PFSK-1 (cell line): Measurements from ENCODE around the gene INPP5D.

ENCODE experiments used
- FOXP2 ChIP-seq: optimal IDR thresholded peaks from 2 replicates; pipeline ENCODE3; 2011; ENCODE audit warnings: borderline replicate concordance, control low read depth, inconsistent platforms; ENCODE audit not compliant: insufficient read depth; ENCODE audit errors: extremely low read length, extremely low read depth
- POLR2AphosphoS5 ChIP-seq: IDR thresholded peaks from 2 replicates; pipeline ENCODE4 v1.6.1; 2012; ENCODE audit warnings: low read depth, mild to moderate bottlenecking, control low read depth, low read length, moderate library complexity
- REST ChIP-seq, 2 experiments: IDR thresholded peaks; 2 replicates each; pipeline versions ENCODE4 v1.6.1 to v1.8.0; 2011 to 2012; ENCODE audit warnings: low read depth in 2 of 2, low read length in 2 of 2, control low read depth in 1 of 2, inconsistent platforms in 1 of 2, mild to moderate bottlenecking in 1 of 2, moderate library complexity in 1 of 2; ENCODE audit not compliant: insufficient read depth in 1 of 2
- SIN3A ChIP-seq: IDR thresholded peaks from 2 replicates; pipeline ENCODE4 v1.6.1; 2012; ENCODE audit warnings: mild to moderate bottlenecking, low read length, moderate library complexity, borderline replicate concordance; ENCODE audit not compliant: insufficient read depth
- TAF1 ChIP-seq: IDR thresholded peaks from 2 replicates; pipeline ENCODE4 v1.6.1; 2012; ENCODE audit warnings: low read length, control low read depth, borderline replicate concordance; ENCODE audit not compliant: insufficient read depth

INPP5D gene

GRCh38 chr2:233228376-233228775 lies 168.2 kb downstream of the INPP5D start:
- TF ChIP-seq POLR2AphosphoS5 (no peak), REST (IDR thresholded peaks at IDR 0.05; ENCODE audit: insufficient read depth in 1 of 2, low read depth in 2 of 2, low read length in 2 of 2) (no peak), SIN3A (no peak), TAF1 (no peak), FOXP2 (no peak)

- TF ChIP-seq REST (IDR thresholded peaks at IDR 0.05; ENCODE audit: insufficient read depth in 1 of 2, low read depth in 2 of 2, low read length in 2 of 2) (no peak), SIN3A (no peak), POLR2AphosphoS5 (no peak), FOXP2 (no peak)
Measured at GRCh38 chr2:233233618-233234230, 173.6 kb downstream of the INPP5D start.

- TF ChIP-seq POLR2AphosphoS5: no peak
- TF ChIP-seq FOXP2: no peak
- TF ChIP-seq REST (IDR thresholded peaks at IDR 0.05; ENCODE audit: insufficient read depth in 1 of 2, low read depth in 2 of 2, low read length in 2 of 2): no peak
- no peak for TF ChIP-seq SIN3A
- TF ChIP-seq TAF1: no peak
Measured at GRCh38 chr2:233234264-233234663, 174.1 kb downstream of the INPP5D start.

GRCh38 chr2:233234996-233235395 lies 174.9 kb downstream of the INPP5D start:
- TF ChIP-seq FOXP2 (no peak), TAF1 (no peak), SIN3A (no peak), REST (IDR thresholded peaks at IDR 0.05; ENCODE audit: insufficient read depth in 1 of 2, low read depth in 2 of 2, low read length in 2 of 2) (no peak), POLR2AphosphoS5 (no peak)

GRCh38 chr2:233235977-233236376 lies 175.8 kb downstream of the INPP5D start:
- no peak for TF ChIP-seq POLR2AphosphoS5
- no peak for TF ChIP-seq SIN3A
- TF ChIP-seq FOXP2: no peak
- TF ChIP-seq TAF1: no peak
- TF ChIP-seq REST (IDR thresholded peaks at IDR 0.05; ENCODE audit: insufficient read depth in 1 of 2, low read depth in 2 of 2, low read length in 2 of 2): no peak
